Activated CD4-positive, alpha-beta T cell treated with anti-CD3 and anti-CD28 coated beads for 36 hours (primary cell): ENCODE results near the gene FRG2. TPM values are rescaled to one million over a fixed set of nuclear protein-coding genes. Genes with fewer than 3 reads are reported as not detected.
"Not testable (repeated sequence)": the region's sequence is repeated elsewhere in the genome, so short reads cannot be mapped to it uniquely, and the experiment has no call there.

Experiments used
- ATAC-seq: fragments of 200-7000 bp; cut with Tn5 transposase; one replicate; pipeline ENCODE4 v1.10.0; 2021; ENCODE audit warnings: mild to moderate bottlenecking, moderate library complexity
- CTCF ChIA-PET: fragments of 350-600 bp; sonication (Branson Sonifier 250); formaldehyde crosslinking; loops from one replicate; lab custom pipeline; 2021; ENCODE audit warnings: antibody characterized with exemption; lab: Charles Lee
- POLR2A ChIA-PET: fragments of 350-600 bp; sonication (Branson Sonifier 250); formaldehyde crosslinking; loops from one replicate; lab custom pipeline; 2021; ENCODE audit warnings: antibody characterized with exemption, inconsistent platforms; lab: Charles Lee
- DNase-seq: peaks from one replicate; pipeline ENCODE4 v3.0.0-alpha.2; 2020
- H3K27ac Mint-ChIP-seq: one replicate; pipeline ENCODE4 v1.8.0; 2021; ENCODE audit warnings: mixed read lengths
- H3K27me3 Mint-ChIP-seq: one replicate; pipeline ENCODE4 v1.8.0; 2021; ENCODE audit warnings: mixed read lengths
- H3K36me3 Mint-ChIP-seq: one replicate; pipeline ENCODE4 v1.8.0; 2021; ENCODE audit warnings: low read depth, mixed read lengths
- H3K4me1 Mint-ChIP-seq: one replicate; pipeline ENCODE4 v1.8.0; 2021; ENCODE audit warnings: mixed read lengths
- H3K4me3 Mint-ChIP-seq: one replicate; pipeline ENCODE4 v1.8.0; 2021; ENCODE audit warnings: mild to moderate bottlenecking, moderate library complexity, mixed read lengths
- H3K9me3 Mint-ChIP-seq: one replicate; pipeline ENCODE4 v1.8.0; 2021; ENCODE audit warnings: low read depth, mixed read lengths
- intact Hi-C, 2 experiments: fragments of 100-400 bp; cut with DNase I in 1 of 2; cut with micrococcal nuclease in 1 of 2; formaldehyde crosslinking; loops; one replicate each; pipeline versions ENCODE4 v1.14.2 to v1.15.1; 2022 to 2024; cut with DNase I, micrococcal nuclease
- total RNA-seq, 2 experiments: library from RNA; stranded (reverse); gene quantifications; one replicate each; pipeline ENCODE4 v1.2.3, GENCODE V29; 2021

FRG2 gene
- total RNA-seq = not detected

DNA sequence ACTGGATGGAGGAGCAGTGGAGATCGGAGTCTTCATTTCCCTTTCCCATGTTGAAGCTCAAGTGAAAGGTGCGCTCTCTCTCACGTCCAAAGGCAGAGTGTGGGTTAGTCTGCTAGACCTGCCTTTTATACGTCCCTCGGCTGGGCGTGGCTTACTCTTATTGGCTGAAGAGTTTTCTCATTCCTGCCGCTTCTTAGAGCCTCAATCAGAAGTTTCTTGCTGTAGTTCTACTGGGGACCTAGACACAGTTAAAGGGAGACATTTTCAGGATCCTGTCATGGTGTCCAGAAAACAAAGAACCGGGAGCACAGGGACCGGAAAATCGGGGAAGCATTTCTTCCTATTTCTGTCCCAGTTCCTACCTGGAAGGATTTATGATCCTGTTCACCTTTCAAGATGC lies at the start of gene FRG2:
TSS of gene FRG2 (minus strand) at position 101 of the 400 bp plus-strand sequence. CDS start at position 49, 52 bp downstream.
- H3K27ac Mint-ChIP-seq, H3K9me3 Mint-ChIP-seq, H3K4me1 Mint-ChIP-seq, H3K36me3 Mint-ChIP-seq, H3K27me3 Mint-ChIP-seq, ATAC-seq, DNase-seq, intact Hi-C loops, H3K4me3 Mint-ChIP-seq, POLR2A ChIA-PET, CTCF ChIA-PET: not testable (repeated sequence)

DNA sequence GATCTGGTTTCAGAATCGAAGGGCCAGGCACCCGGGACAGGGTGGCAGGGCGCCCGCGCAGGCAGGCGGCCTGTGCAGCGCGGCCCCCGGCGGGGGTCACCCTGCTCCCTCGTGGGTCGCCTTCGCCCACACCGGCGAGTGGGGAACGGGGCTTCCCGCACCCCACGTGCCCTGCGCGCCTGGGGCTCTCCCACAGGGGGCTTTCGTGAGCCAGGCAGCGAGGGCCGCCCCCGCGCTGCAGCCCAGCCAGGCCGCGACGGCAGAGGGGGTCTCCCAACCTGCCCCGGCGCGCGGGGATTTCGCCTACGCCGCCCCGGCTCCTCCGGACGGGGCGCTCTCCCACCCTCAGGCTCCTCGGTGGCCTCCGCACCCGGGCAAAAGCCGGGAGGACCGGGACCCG lies 41.3 kb upstream of the FRG2 start:
- CTCF ChIA-PET, H3K4me3 Mint-ChIP-seq, H3K36me3 Mint-ChIP-seq: not testable (repeated sequence)

DNA sequence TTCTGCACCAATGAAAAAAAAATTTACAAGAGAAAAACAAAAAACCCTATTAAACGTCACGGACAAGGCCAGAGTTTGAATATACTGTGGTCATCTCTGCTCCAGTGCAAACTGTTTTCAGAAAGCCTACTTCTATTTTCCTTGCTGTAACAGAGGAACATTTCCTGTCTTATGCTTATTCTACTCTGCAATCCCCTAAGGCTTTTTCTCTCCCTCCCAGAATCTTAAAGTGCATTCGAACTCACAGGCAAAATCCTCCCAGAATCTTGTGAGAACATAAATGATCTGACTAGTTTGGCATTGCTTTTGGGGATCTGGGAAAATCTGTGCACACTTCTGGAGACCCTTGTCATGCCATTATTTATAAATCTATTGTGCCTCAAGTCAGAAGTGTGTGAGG lies 37.7 kb upstream of the FRG2 start:
- H3K4me1 Mint-ChIP-seq, H3K27ac Mint-ChIP-seq, DNase-seq, H3K4me3 Mint-ChIP-seq, ATAC-seq, POLR2A ChIA-PET, H3K36me3 Mint-ChIP-seq, CTCF ChIA-PET, intact Hi-C loops, H3K9me3 Mint-ChIP-seq, H3K27me3 Mint-ChIP-seq: not testable (repeated sequence)

More for the DNA sequence above, 41.3 kb upstream of the FRG2 start:
- H3K27me3 Mint-ChIP-seq, H3K9me3 Mint-ChIP-seq, H3K4me1 Mint-ChIP-seq, POLR2A ChIA-PET, ATAC-seq, DNase-seq, intact Hi-C loops, H3K27ac Mint-ChIP-seq: not testable (repeated sequence)

DNA sequence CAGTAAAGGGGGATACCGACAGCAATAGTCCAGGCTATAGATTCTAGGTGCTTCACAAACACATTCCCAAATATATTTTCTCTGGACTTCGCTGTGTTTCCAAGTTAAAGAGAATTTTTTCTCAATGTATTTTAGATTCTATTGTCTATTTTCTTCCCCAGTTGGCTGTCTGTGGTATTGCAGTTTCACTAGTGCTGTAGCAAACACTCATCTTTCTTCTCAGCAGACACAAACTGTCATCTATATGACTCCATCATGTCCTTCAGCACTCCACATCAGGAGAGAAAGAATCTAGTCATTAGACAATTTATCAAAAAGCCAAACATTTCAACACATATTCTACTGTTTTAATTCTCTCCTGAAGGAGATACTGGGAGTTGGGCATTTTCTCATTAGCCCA lies 37.3 kb upstream of the FRG2 start, which contains the start of gene DBET:
TSS of gene DBET (plus strand) at position 161 of the 400 bp plus-strand sequence.
- DNase-seq, intact Hi-C loops, ATAC-seq, H3K36me3 Mint-ChIP-seq, H3K4me3 Mint-ChIP-seq, H3K9me3 Mint-ChIP-seq, H3K27me3 Mint-ChIP-seq, CTCF ChIA-PET, H3K4me1 Mint-ChIP-seq, H3K27ac Mint-ChIP-seq, POLR2A ChIA-PET: not testable (repeated sequence)

DNA sequence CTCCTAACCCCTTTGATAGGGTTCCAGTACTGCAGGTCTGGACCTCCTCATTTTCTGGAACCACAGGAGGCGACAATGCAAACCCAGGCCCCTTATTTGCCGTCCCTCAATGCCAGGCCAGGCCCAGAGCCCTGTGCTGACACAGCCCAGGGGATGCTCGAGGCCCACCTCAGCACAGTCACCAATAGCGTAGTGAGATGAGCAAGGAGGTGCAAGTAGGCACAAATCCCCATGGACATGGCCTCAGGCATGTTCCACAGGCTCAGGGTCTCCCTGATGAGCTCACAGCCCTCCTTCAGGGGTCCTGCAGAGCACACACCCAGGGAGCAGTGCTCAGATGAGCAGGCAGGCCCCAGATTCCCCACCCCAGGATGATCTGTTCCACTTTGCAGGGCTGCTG lies 31.9 kb upstream of the FRG2 start:
- H3K4me3 Mint-ChIP-seq, intact Hi-C loops, ATAC-seq, H3K4me1 Mint-ChIP-seq, H3K27ac Mint-ChIP-seq, H3K9me3 Mint-ChIP-seq, H3K36me3 Mint-ChIP-seq, CTCF ChIA-PET, DNase-seq, POLR2A ChIA-PET, H3K27me3 Mint-ChIP-seq: not testable (repeated sequence)

DNA sequence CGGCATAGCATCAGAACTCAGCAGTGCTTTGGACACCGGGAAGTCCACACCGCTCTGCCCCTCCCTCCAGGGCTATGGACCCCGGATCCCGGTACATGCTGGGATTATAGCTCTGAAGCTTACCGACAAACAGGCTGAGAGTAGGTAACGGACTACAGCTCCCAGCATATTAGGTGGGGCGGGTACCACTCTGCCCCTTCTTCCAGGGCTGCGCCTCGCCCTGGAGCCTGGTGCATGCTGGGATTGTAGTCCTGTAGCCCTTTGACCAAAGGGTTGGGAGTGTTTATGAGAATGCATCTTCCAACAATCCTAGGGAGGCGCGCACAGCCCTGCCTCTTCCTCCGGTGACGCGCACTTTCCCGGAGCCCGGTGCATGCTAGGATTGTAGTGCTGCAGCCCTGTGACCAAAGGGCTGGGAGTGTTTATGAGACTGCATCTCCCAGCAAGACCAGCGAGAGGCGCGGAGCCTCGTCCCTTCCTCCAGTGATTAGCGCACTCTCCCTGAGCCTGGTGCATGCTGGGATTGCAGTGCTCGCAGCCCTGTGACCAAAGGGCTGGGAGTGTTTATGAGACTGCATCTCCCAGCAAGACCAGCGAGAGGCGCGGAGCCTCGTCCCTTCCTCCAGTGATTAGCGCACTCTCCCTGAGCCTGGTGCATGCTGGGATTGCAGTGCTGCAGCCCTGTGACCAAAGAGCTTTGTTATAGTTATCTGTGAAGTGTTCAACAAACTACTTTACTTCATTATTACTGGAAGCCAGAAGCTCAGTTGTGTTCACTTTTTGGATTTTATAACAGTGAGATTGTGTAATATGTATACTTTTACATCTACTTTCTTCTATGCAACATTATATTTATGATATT lies 22.6 kb upstream of the FRG2 start:
- DNase-seq, H3K27ac Mint-ChIP-seq, POLR2A ChIA-PET, H3K9me3 Mint-ChIP-seq, ATAC-seq, H3K4me3 Mint-ChIP-seq, H3K4me1 Mint-ChIP-seq, H3K27me3 Mint-ChIP-seq, CTCF ChIA-PET, intact Hi-C loops, H3K36me3 Mint-ChIP-seq: not testable (repeated sequence)

DNA sequence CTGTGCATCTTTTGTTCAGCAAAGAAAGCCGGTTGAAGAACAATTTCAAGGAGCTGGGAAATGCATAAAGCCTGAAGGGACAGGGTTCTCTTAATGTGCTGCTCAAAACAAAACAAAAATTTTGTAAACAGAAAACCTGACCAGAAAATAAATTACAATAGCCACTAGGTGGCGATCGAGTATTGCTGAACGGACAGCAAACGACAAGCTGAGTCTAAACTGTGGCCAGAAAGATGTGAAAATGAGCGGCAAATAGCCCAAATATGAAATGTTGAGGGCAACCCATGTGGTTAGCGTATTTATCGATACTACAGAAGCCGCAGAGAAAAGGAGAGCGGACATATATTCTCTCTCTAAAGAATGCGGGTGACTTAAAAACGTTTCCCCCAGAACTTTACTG lies 20.6 kb upstream of the FRG2 start:
- H3K36me3 Mint-ChIP-seq, CTCF ChIA-PET, DNase-seq, intact Hi-C loops, H3K27me3 Mint-ChIP-seq, H3K27ac Mint-ChIP-seq, H3K4me3 Mint-ChIP-seq, ATAC-seq, H3K4me1 Mint-ChIP-seq, H3K9me3 Mint-ChIP-seq, POLR2A ChIA-PET: not testable (repeated sequence)

DNA sequence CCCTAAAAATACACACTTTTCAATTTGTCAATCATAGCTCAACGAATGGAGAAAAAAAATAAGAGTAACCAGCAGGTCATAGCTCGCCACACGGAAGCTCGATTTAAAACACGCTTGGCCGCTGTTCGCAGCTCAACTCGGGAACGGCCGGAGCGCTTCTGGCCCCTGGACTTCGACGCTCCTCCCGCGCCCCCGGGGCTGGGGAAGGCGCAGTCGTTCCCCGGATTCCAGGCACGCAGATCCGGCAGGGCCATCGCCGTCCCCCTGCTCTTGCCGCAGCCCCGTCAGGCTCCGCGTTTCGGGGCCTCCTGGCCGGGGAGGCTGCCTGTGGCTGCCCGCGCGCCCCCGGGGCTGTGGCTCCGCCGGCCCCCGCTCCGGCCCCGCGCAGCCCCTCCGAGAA lies 13.8 kb upstream of the FRG2 start:
- DNase-seq, CTCF ChIA-PET, H3K4me1 Mint-ChIP-seq, intact Hi-C loops, H3K27ac Mint-ChIP-seq, H3K9me3 Mint-ChIP-seq, H3K4me3 Mint-ChIP-seq, H3K27me3 Mint-ChIP-seq, POLR2A ChIA-PET, H3K36me3 Mint-ChIP-seq, ATAC-seq: not testable (repeated sequence)

DNA sequence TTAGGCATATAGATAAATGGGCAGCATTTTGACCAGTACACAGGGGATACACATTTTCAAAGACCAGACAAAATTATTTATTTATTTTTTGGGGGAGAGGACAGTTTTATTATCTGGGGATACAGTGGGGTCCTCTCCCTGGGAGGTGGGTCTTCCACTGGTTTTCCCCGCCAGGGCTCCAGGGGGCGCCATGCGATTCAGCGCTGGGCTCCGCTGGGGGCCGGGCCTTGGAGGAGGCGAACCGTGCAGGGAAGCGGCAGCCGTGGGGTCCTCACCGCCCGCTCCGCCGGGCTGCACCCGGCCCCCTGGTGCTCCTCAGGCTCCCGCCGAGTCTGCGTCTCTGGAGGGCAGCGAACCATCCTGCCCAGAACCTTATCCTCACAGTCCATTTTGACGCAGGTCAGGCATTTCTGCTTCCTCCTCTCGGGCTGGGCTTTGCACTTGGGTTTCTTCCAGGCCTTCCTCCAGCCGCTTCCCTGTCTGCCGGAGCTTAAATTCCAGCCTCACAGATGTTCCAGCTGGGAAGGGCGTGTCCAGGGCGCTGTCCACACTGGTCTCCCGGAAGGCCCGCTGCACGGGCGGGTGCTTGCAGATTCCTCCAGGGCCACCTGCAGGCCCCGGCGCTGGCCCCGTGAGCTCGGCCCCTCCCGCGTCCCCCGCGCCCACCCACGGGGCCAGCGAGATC lies 10.8 kb upstream of the FRG2 start:
- peak; percentile 69 for ATAC-seq
- peak; percentile 11 for DNase-seq
- POLR2A ChIA-PET, intact Hi-C loops, H3K27me3 Mint-ChIP-seq, CTCF ChIA-PET, H3K4me3 Mint-ChIP-seq, H3K4me1 Mint-ChIP-seq, H3K36me3 Mint-ChIP-seq, H3K9me3 Mint-ChIP-seq, H3K27ac Mint-ChIP-seq: not testable (repeated sequence)

DNA sequence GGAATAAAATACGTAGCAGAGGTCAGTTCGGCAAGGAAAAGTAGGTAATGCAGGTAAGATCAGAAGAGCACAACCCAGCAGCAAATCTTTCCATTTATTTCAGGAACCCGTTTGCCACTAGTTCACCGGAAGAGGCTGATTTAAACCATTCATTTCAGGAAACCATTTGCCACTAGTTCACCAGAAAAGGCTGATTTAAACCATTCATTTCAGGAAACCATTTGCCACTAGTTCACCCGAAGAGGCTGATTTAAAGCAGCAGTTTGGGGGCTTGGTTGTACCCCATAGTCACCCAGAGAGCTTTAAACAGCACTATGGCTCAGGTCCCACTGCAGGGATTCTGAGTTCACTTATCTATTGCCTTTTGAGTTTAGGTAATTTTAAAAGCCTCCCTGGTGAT lies 4.2 kb upstream of the FRG2 start:
- H3K27me3 Mint-ChIP-seq, H3K4me3 Mint-ChIP-seq, H3K4me1 Mint-ChIP-seq, POLR2A ChIA-PET, H3K36me3 Mint-ChIP-seq, intact Hi-C loops, H3K9me3 Mint-ChIP-seq, CTCF ChIA-PET, H3K27ac Mint-ChIP-seq, DNase-seq: not testable (repeated sequence)
- ATAC-seq = peak; percentile 30

DNA sequence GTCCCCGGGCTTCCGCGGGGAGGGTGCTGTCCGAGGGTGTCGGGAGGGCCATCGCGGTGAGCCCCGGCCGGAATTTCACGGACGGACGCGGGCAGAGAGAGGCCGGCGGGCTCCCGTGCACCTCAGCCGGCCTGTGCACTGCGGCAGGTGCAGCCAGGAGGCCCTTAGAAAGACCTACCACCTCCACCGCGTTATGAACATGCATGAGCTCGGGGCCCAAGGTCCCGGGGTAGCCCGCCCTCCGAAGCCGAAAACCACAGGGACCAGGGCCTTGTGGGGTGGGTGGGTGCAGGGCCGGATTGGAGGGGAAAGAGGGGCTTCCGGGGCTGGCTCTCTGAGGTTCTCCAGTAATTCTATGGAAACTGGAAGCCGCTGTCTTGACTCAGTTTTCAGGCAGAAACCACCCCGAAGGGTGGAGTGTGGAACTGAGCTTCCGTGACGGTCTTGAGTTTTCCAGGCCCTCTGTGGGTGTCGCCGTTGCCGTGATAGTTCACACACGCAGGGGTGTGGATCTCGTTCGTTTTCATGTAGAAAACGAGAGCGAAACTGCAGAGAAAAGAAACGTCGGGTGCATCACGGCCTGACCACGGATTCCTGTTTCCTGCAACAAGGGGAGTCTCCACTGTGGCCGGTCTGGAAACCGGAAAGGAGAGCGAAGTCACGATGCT lies 4.3 kb downstream of the FRG2 start:
- peak overlapping the region; percentile 53 for H3K4me3 Mint-ChIP-seq
- CTCF ChIA-PET, H3K27ac Mint-ChIP-seq, POLR2A ChIA-PET, H3K36me3 Mint-ChIP-seq, H3K9me3 Mint-ChIP-seq: not testable (repeated sequence)
- peaks cover 26% of the 10 kb centered on the region for H3K4me1 Mint-ChIP-seq
- DNase-seq (peak; percentile 30), ATAC-seq (peak; percentile 20)
- H3K27me3 Mint-ChIP-seq = peaks cover 36% of the 10 kb centered on the region
- intact Hi-C loops = loop anchor here in 1 of 2 experiments (5.0 kb wide), 1 partner anchor 80 kb away; the partner anchor contains the start of gene FRG1
